ENCODE measurements around the gene SLIT3.
A peak's percentile ranks its signal among the peaks of the same experiment; 100 is the strongest.

The SLIT3 gene

GRCh38 chr5:168833936-168834335 is 467.0 kb downstream of the SLIT3 start:
- no peak for DNase-seq

GRCh38 chr5:168833383-168833782 is 467.6 kb downstream of the SLIT3 start:
- no peak for DNase-seq

- no peak for DNase-seq
Measured at GRCh38 chr5:168832308-168832707, 468.6 kb downstream of the SLIT3 start.

GRCh38 chr5:168831383-168831782 is 469.6 kb downstream of the SLIT3 start:
- DNase-seq, result no peak

GRCh38 chr5:168830833-168831232 is 470.1 kb downstream of the SLIT3 start:
- no peak for DNase-seq

GRCh38 chr5:168829922-168830417 is 471.0 kb downstream of the SLIT3 start:
- no peak for DNase-seq

- no peak for DNase-seq
Measured at GRCh38 chr5:168829044-168829443, 471.9 kb downstream of the SLIT3 start.

GRCh38 chr5:168827636-168828035 is 473.3 kb downstream of the SLIT3 start:
- DNase-seq, result no peak

- peak in 16 of 51 donors; percentile 3 to 58 (median 20) for DNase-seq
Measured at GRCh38 chr5:168826246-168826725, 474.7 kb downstream of the SLIT3 start.

GRCh38 chr5:168822745-168823281 is 478.1 kb downstream of the SLIT3 start:
- DNase-seq, result no peak

GRCh38 chr5:168822248-168822744 is 478.6 kb downstream of the SLIT3 start:
- DNase-seq, result no peak

GRCh38 chr5:168820874-168821273 is 480.1 kb downstream of the SLIT3 start:
- DNase-seq, result no peak

GRCh38 chr5:168819004-168819621 is 481.8 kb downstream of the SLIT3 start:
- DNase-seq, result peak in 7 of 51 donors; percentile 2 to 34 (median 10)

- DNase-seq, result no peak
Measured at GRCh38 chr5:168818558-168818957, 482.4 kb downstream of the SLIT3 start.

- DNase-seq, result no peak
Measured at GRCh38 chr5:168817591-168817990, 483.3 kb downstream of the SLIT3 start.

GRCh38 chr5:168816661-168817060 is 484.3 kb downstream of the SLIT3 start:
- no peak for DNase-seq

- no peak for DNase-seq
Measured at GRCh38 chr5:168813184-168813968, 487.6 kb downstream of the SLIT3 start.

- no peak for DNase-seq
Measured at GRCh38 chr5:168810641-168811040, 490.3 kb downstream of the SLIT3 start.

GRCh38 chr5:168809218-168809617 is 491.7 kb downstream of the SLIT3 start:
- DNase-seq, result no peak

GRCh38 chr5:168808051-168808616 is 492.8 kb downstream of the SLIT3 start:
- DNase-seq, result no peak

- no peak for DNase-seq
Measured at GRCh38 chr5:168807287-168807686, 493.7 kb downstream of the SLIT3 start.

GRCh38 chr5:168803541-168803940 is 497.4 kb downstream of the SLIT3 start:
- DNase-seq, result no peak
